LHCN-M2 (cell line): ENCODE data around the gene VAC14. TPM values are rescaled to one million over a fixed set of nuclear protein-coding genes. Genes with fewer than 3 reads are reported as not detected.
A peak's percentile ranks its signal among the peaks of the same experiment; 100 is the strongest.

Source experiments
- DNase-seq: peaks from one replicate; pipeline ENCODE4 v3.0.0-alpha.2; 2012; ENCODE audit warnings: low read depth
- total RNA-seq: library from RNA; depleted of rRNA; stranded (reverse); fragments of >200 nt; gene quantifications from 2 replicates; pipeline ENCODE4 v1.2.3, GENCODE V29; 2014

VAC14 gene
- total RNA-seq, 1 experiment from 2014 or later: 62.2 TPM

DNA sequence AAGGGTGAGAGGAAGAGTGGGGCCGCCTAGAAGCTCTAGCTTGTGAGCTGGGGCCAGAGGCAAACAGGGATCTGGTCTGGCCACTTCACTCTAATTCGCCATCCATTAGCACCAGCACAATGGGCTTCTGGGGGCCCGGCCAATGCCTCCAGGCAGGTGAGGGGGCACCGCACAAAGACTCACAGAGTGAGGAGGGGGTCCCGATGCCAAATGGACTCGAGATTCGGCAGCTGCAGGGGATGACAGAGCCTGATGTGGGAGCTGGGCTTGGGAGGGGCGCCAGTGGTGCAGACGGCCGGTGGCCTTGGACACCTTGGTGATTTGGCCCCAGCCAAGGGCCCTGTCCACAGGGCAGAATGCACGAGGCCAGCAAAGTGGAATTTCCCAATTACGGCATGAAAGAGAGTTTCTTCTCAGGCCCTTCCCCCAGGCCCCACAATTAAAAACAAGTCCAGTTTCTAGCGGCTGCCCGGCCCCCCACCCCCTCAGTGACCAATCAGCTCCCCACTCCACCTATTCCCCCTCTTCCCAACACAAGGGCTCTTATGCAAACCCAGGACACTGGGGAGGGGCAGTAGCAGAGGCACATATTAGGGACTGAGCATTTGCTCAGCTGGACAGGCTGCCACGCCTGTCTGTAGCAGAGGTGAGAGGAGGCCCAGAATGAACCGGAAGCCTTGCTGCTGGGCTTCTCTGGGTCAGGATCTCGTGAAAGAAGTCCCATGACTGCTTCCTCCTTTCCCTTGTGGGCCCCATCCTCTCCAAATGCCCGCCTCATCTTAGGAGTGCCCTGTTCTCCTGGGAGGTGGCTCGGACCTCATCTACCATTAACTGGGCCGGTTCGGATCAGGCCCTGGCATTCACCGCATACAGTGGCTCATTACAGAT lies 75.7 kb downstream of the VAC14 start:
- no peak for DNase-seq

DNA sequence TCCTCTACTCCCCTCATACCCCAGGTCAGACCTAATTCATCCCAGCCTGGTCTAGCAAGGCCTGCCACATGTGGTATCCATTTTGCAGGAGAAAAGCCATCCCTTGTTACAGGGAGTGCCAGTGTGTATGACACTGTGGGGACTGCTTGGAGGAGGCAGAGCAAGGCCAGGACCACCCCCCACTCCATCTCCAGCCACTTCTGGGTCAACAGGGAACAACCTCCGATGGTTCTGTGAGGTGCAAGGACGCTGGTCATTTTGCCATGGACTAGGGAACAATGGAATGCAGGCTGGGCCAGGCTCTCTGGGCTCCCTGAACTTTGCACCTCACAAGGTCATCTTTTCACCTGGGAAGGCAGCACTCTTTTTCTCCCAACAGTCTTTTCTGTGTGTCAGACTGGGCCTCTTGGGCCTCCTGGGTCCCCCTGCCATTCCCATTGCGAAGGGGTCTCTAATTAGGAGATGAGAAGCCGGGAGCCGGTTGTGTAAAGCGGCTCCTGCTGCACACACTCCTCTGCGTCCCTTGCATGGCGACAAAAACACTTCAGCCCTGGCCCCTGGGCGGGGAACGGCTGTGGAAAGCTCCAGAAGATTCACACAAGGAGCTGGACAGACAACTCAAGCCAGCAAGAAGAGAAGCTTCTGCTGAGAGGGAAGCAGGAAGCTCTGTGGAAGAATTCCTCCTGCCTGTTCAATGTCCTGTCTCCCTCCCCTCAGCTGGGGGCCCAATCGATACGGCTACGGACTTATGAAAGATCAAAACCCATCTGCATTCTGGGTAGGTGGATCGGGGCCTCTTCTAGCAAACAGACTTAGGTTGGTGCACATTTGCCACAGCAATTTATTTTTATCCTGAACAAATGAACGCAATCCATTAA lies 76.6 kb downstream of the VAC14 start:
- no peak for DNase-seq

DNA sequence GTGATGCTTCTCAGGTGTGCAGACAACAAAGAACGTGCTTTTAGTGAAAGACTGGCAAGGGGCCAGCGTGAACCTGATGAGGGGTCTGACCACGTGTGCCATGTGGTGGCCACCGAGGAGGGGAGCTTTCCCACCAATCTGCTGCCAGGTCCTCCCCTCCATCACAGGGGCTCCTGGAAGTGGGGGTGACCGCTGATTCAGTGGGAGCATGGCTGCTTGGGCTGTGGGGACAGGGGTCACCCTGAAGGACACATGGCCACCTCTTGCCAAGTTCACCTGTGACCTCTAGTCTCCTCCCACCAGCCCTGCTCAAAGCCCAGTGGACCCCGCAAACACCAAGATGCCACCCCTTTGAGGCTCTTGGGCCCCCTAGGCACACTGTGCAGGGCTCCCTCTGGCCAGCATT lies 77.2 kb downstream of the VAC14 start:
- DNase-seq: no peak

DNA sequence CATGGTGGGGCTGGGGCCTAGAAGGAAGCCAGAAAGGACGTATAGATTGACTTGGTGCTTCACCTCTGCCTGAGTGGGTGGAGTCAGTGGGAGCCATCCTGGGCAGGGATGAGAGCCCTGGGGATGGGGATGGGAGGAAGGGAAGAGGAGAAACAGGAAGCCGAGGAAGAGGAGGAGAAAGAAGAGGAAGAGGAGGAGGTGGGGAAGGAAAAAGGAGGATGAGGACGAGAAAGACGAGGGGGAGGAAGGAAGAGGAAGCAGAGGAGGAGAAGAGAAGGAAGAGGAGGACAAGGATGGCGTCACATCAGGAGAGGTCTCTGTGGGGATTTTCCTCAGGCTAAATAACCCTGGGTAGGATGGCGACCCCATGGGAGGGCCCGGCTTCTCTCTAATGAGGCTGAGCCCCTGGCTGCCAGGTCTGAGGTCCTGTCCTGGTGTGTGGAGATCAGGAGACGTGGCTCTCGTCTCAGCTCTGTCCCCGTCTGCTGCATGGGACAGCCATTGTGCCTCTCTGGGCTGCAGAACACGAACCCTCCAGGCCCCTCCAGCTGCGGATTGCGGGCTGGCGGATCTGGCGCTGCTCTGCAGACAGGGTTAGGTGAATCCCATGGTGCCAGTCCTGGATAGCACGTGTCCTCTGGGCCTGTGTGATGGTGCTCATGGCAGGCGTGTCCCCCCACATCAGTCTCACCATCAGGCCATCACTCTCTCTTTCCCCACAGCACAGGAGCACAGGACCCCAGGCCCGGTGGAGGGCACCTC lies 79.6 kb downstream of the VAC14 start:
- no peak for DNase-seq

DNA sequence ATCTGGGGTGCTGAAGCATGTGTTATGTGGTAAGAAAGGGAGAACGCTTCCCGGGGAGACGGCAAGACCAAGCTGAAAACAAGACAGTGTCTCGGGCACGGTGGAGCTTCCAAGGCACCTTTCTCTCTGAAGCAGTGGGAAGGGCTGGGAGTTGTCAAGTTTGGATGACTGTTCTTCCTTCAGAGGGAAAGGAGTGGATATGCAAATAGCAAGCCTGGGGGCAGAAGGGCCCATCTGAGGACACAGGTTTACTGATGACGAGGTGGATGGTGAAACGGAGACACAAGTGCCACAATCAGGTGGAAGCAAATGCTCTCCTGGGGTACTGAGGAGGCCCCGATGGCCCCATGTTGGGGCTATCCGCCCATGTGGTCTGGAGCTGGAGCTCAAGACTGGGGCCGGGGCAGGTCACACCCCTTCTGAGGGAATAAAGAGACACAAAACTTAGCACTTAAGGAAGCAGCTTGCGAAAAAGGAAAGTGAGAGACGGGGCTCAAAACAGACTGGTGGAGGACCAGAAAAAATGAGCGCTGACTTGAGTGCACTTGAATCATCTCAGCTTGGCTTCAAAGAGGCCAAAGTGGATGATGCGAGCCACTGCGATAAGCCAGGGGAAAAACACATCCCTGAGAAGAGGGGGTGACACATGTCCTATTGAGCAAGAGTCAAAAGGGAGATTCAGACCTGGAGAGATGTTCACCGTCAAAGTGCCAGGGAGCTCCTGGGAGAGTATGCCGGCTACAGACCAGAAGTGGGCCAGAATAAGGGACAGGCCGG lies 80.3 kb downstream of the VAC14 start:
- DNase-seq: no peak

DNA sequence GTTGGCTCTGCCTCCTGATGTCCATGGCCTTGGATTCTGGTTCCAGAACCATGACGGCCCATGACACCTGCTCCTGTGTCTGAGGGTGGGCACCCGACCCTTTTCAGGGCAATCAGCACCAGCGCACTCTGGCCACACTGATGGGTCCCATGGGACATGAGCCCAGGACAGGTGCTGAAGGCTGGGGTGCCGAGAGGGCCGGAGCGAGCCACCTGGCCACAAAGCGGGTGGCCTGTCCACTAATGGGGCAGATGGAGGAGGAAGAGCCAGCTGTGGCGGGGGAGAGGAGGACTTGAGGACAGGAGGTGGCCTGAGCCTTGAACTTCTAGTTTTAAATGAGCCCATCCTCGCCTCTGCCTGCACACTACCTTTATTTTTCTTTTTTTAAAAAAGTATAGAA lies 83.9 kb downstream of the VAC14 start:
- DNase-seq: no peak

DNA sequence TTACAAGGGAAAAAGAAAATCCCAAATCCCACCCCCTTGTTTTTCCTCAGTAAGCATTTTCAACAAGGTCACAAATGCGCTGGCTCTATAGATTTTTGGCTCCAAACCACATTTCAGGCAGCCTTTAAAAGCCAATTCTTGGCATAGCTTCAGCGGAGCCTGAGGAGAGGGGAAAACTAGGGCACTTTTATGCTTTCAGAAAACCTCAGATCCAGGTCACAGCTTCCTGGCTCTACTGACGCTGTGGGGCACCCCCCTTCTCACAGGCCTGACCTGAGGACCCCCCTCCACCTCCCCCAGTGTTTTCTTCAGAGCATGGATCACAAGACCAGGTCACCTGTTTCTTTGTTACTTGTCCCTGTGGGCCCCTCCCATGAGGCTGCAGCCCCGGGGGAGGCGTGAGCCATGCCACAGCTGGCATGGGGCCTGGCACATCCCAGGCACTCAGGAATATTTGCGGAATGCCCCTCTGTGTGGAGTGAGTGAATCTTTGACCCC lies 85.0 kb downstream of the VAC14 start:
- peak; percentile 70 for DNase-seq

DNA sequence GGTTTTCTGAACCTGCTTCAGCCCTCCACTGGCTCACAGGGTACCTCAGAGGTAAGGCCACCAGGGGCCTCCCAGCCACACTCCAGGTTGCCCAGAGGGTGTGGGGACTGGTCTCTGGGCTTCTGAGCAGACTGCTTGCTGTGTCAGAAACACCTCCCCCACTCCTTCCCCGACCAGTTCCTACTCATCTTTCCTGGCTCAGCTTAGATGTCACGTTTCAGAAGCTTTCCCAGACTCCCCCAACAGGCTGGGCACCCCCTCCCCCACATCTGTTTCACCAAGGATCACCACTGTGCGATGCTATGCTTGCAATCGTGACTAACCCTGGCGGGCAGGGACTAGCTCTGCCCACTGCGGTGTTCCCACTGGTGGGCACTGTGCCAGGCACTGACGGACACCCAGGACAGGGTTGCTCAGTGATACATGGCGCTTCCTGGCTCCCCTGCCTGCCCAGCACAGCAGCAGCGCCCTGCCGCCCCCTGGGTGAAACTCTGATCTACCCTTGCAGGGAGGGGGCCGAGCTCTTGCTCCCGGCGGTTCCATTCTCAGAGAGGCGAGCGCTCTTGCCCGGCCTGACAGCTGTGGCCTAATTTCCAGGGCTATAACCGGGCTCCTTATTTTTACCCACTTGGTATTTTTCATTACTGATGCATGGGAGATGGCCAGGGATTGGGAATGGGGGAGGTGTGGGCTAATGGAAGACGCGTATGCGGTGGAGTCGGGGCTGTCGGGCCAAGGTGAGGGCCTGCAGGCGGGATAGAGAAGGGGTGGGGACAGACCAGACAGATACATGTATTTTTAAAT lies 85.7 kb downstream of the VAC14 start:
- DNase-seq: peak; percentile 100

DNA sequence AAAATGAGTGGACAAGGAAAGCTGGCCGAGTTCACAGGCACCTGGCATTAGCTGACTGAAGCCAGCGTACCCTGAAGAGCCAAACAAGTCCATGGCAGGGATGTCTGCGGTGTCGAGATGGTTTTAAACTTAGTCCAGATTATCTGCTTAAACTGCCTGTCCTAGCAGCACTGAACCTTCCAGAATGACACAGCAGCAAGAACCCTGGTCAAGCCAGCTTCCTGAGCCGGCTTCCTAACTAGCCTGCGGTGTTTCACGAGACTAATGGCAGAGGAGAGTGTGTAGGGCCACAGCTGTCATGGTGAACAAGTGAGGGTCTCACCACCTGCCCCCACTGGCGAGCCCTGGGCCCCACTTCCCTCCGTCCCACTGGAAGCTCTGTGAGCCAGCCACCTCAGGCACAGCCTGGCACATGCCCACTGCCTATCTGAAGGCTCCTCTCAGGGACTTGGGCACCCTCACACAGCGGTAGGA lies 86.3 kb downstream of the VAC14 start:
- no peak for DNase-seq

DNA sequence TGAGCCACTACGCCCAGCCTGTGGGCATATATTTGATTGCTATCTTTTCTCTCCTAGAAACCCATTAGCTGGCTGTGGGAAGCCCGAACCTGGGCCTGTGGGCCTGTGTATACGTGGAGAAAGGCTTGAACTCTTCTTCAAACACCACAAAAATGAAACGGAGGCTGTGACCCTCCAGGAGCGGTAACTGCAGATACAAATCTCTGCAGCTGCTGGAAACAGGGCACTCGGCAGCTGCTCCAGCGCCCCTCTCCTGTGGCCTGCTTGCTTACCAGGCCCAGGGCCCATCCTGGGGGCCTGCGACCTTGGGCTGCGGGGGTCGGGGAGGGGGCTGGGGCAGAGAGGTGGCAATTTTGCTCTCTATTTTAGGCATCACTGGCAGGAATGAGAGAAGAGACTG lies 87.1 kb downstream of the VAC14 start:
- peak; percentile 48 for DNase-seq

DNA sequence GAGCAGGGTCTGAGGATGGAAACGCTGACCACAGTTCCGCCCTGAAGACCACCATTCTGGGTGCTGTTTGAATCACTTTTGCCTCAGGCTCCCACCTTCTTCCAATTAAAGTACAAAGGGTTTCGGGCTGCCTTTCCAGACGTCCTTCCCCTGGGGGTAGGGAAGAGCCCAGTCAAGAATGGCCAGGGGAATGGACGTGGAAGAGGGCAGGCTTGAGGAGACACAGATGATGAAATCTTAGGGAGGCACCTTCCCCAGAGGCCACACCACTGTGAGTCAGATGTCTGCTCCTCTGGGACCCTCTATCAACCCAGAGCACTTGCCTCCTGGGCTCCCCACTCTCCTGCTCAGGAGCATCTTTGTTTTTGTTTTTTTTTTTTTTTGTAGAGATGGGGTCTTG lies 87.6 kb downstream of the VAC14 start:
- DNase-seq: no peak

DNA sequence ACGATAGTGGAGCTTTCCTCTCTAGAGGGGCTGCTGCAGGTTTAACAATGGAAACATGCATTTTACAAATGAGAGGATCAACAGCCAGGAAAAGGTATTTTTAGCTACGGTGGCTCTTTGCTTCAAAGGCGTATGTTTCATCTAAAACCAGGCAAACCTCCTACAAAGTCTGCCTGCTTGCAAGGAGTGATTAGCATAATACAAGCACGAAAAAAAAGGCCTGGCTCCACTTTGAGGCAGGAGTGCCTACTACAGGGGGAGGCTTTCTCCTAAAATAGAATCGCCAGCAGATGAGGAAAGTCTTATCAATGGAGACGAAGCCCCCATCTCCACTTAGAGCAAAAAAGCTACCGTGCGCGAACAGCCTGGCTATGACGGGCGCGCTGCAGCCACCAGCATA lies 88.0 kb downstream of the VAC14 start:
- no peak for DNase-seq

DNA sequence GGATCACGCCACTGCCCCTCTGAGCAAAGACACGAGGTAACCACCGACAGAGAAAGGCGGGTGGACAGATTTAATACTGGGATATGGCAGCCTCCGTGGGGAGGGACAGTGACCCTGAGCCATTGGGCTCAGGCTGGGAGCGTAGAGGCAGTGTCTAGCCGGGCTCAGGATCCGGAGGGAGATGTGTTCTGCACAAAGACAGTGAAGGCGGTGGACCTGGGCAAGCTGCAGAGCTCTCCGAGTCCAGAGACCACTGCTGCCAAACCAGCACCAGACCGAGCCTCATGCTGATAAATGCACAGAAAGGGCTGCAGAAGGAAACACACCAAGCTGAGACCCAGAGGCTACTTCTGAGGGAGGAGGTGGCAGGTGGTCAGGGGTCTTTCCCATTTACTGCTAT lies 88.6 kb downstream of the VAC14 start:
- no peak for DNase-seq

DNA sequence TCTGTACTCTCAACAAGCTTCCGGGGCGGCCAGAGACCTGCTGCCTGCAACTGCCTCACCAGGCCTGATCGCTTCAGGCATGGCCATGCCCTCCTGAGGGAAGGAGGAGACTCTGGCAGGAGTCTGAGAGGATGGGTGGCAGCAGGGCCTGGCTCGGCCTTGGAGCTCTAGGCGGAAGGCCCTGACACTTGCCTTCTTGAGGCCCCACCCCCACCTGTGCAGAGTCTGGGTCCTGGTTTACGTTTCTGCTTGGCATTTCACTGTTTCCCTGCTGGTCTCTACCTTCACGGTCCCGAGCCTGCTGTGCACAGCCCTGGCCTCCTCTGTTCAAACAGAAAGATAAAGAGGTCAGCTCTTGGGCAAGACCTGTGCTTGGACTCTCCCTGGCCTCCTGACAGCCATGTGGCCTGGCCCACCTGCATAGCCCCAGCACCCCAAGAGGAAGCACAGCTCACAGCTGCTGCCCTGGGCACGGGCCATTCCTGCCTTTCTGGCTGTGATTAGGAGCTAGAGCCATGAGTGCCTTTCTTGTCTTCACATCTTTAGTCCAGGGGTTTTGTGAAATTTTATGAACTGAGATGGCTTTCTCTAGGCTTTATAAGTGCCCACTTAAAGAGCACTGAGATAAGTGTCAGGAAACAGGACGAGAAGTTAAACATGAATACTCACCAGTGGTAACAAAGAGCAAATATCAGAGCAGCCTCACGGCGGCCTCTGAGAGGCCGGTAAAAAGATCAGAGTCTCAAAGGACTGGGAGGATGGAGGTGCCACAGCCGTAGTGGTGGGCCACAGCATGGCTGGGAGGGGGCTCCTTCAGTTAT lies 89.5 kb downstream of the VAC14 start:
- DNase-seq: no peak

DNA sequence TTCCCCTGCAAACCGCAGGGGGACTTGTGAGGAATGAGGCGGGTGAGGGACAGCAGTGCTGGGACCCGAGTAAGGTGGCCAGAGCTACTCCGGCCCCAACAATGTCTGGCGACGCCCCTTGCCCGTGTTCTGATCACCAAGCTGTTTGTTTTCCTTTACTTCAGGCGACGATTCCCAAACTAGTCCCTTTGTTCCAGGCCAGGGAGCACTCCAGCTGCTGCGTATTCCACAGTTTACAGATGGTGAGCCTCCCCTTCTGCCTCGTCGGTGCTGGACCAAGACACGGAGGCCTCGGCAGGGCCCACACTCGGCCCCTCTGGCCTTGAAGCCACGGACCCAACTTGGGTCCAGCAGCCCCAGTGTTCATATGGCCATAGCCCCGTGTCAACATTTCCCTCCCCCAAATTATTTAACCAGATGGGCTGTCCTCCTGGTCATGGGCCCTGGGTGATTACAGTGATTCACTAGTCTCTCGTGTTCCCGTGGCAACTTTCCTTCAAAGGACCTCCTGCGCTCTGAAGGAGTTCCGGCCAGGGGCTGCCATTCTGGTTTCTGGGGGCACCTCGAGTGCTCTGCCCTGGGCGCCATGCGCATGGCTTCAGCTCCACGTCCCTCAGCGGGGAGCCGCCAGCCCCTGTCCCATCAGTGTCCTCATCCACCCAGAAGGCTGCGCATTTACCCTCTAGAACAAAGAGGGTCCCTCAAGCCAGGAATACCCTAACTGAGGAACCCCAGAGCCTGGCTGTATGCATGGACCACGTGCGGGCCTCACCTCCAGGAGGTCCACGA lies 90.3 kb downstream of the VAC14 start:
- no peak for DNase-seq

DNA sequence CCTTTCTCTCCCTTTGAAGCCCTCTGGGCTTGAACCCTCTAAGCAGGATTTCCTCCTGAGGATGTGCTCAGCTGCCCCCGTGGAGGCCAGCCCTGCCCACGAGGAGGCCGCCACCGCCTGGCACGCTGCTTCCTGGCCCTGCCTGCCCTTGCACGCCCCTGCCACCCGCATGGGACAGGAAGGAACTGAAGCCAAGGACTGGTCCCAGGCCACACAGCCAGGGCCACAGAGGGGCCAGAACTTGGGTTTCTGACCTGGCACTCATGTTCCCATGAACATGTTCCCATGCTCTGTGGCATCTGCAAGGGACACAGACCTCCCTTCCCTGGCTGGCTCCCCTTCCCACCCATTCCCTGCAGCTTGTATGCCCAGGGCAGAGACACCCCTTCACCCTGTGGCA lies 91.0 kb downstream of the VAC14 start:
- no peak for DNase-seq

DNA sequence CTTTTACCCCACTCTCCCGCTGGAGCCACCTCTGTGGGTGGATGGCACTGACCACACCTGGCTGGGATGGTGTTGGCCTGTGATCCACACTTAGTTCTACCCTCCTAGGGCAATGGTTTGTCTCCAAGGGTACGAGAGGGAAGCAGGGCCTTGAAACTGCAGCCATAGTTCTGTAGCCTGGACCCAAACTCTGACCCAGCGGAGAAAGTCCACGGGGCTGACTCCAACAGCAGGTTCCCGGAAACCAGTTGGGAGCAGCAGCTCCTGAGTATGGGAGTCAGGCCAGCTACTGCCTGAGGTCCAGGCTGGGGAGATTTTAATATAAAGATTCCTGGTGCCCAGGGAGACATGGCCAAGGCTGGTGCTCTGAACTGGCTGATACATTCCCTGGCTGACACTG lies 91.5 kb downstream of the VAC14 start:
- DNase-seq: no peak
